H1 (cell line): ENCODE measurements around the gene MYH9. TPM values are rescaled to one million over a fixed set of nuclear protein-coding genes. Genes with fewer than 3 reads are reported as not detected.

Experiments
- CTCF ChIA-PET: fragments of 300-600 bp; sonication (Branson Sonifier 250); formaldehyde crosslinking; loops from one replicate; lab custom pipeline; 2021; ENCODE audit not compliant: partially characterized antibody; lab: Charles Lee
- POLR2A ChIA-PET: fragments of 300-600 bp; sonication (Branson Sonifier 250); formaldehyde crosslinking; loops from one replicate; lab custom pipeline; 2021; ENCODE audit warnings: inconsistent platforms; ENCODE audit not compliant: partially characterized antibody; lab: Charles Lee
- DNase-seq, 2 experiments: peaks; one replicate each; pipeline versions ENCODE4 v3.0.0 to v3.0.0-alpha.2; 2010 to 2022; ENCODE audit warnings: low spot score in 2 of 2, low read depth in 1 of 2, mixed read lengths in 1 of 2
- FAIRE-seq: peaks from 2 replicates; lab custom pipeline; 2011; peaks lifted over from hg19 to GRCh38; lab: Jason Lieb, UNC
- H2AFZ ChIP-seq: 2 replicates; pipeline ENCODE4 v1.8.1; 2012; ENCODE audit warnings: low read length, inconsistent platforms
- H2AK5ac ChIP-seq: 2 replicates; pipeline ENCODE4 v1.6.1; 2013; ENCODE audit warnings: low read depth, low read length
- H2BK120ac ChIP-seq: replicated peaks from 2 replicates; pipeline ENCODE3; 2013; ENCODE audit warnings: low read depth, low read length, inconsistent platforms
- H2BK12ac ChIP-seq: 2 replicates; pipeline ENCODE4 v1.6.1; 2013; ENCODE audit warnings: low read depth, low read length
- H2BK15ac ChIP-seq: 2 replicates; pipeline ENCODE4 v1.6.1; 2013; ENCODE audit warnings: low read length
- H2BK20ac ChIP-seq: 2 replicates; pipeline ENCODE4 v1.6.1; 2013; ENCODE audit warnings: low read length
- H2BK5ac ChIP-seq: 2 replicates; pipeline ENCODE4 v1.6.1; 2013; ENCODE audit warnings: low read depth, low read length
- H3K14ac ChIP-seq: 2 replicates; pipeline ENCODE4 v1.6.1; 2013; ENCODE audit warnings: inconsistent platforms; ENCODE audit not compliant: insufficient read length
- H3K18ac ChIP-seq: 2 replicates; pipeline ENCODE4 v1.6.1; 2013; ENCODE audit warnings: low read length; ENCODE audit errors: extremely low read depth
- H3K23ac ChIP-seq: 2 replicates; pipeline ENCODE4 v1.6.1; 2013; ENCODE audit warnings: inconsistent platforms; ENCODE audit not compliant: insufficient read length
- H3K23me2 ChIP-seq: 2 replicates; pipeline ENCODE4 v1.6.1; 2013; ENCODE audit warnings: low read depth, low read length
- H3K27ac ChIP-seq: 2 replicates; pipeline ENCODE4 v1.6.1; 2011; ENCODE audit warnings: low read depth, low read length, inconsistent platforms
- H3K27me3 ChIP-seq, 4 experiments: replicated peaks in 1 of 4; 1 replicate in 1 of 4; 2 replicates in 3 of 4; pipeline versions ENCODE4 v1.6.1 to v1.8.1; 2011 to 2013; ENCODE audit warnings: low read length in 3 of 4, mild to moderate bottlenecking in 3 of 4, inconsistent platforms in 2 of 4, mixed read lengths in 2 of 4, moderate library complexity in 1 of 4; ENCODE audit not compliant: control insufficient read depth in 3 of 4, insufficient read depth in 3 of 4; ENCODE audit errors: extremely low read depth in 1 of 4
- H3K36me3 ChIP-seq, 4 experiments: 2 replicates each; pipeline versions ENCODE4 v1.6.1 to v1.8.1; 2011 to 2013; ENCODE audit warnings: mild to moderate bottlenecking in 4 of 4, low read length in 3 of 4, moderate library complexity in 2 of 4, control low read depth in 1 of 4, inconsistent platforms in 1 of 4; ENCODE audit not compliant: insufficient read depth in 4 of 4, control insufficient read depth in 2 of 4
- H3K4ac ChIP-seq: replicated peaks from 2 replicates; pipeline ENCODE3; 2013; ENCODE audit warnings: low read length, low read depth, mixed read lengths, inconsistent platforms; ENCODE audit not compliant: insufficient read length
- H3K4me1 ChIP-seq, 4 experiments: replicated peaks in 1 of 4; 1 replicate in 1 of 4; 2 replicates in 3 of 4; pipeline versions ENCODE4 v1.6.1 to v1.8.1; 2011 to 2013; ENCODE audit warnings: low read length in 3 of 4, inconsistent platforms in 2 of 4, mixed read lengths in 1 of 4; ENCODE audit not compliant: insufficient read depth in 4 of 4, control insufficient read depth in 3 of 4
- H3K4me2 ChIP-seq, 2 experiments: 2 replicates each; pipeline versions ENCODE4 v1.6.1 to v1.8.1; 2011 to 2013; ENCODE audit warnings: low read depth in 2 of 2, low read length in 2 of 2, control low read depth in 1 of 2, inconsistent platforms in 1 of 2, mild to moderate bottlenecking in 1 of 2; ENCODE audit not compliant: insufficient read depth in 1 of 2
- H3K4me3 ChIP-seq, 4 experiments: fragments of 200-600, 300-600 bp in 1 of 4; sonication (generic), shearing (Covaris generic), sonication (Bioruptor Twin) in 1 of 4; 2 replicates each; pipeline versions ENCODE4 v1.5.1 to v1.8.1; 2011 to 2016; ENCODE audit warnings: low read length in 4 of 4, low read depth in 3 of 4, control low read depth in 2 of 4, inconsistent platforms in 2 of 4, mild to moderate bottlenecking in 2 of 4, mixed read lengths in 1 of 4, moderate library complexity in 1 of 4; ENCODE audit not compliant: insufficient read depth in 2 of 4; ENCODE audit errors: extremely low read depth in 1 of 4
- H3K56ac ChIP-seq: replicated peaks from 2 replicates; pipeline ENCODE3; 2013; ENCODE audit warnings: low read depth, mild to moderate bottlenecking, mixed read lengths, low read length, inconsistent platforms; ENCODE audit not compliant: insufficient read length
- H3K79me1 ChIP-seq: 2 replicates; pipeline ENCODE4 v1.6.1; 2013; ENCODE audit warnings: low read depth, low read length, control low read depth
- H3K79me2 ChIP-seq, 2 experiments: 2 replicates each; pipeline versions ENCODE4 v1.6.1 to v1.8.1; 2012 to 2013; ENCODE audit warnings: low read length in 2 of 2, mild to moderate bottlenecking in 2 of 2, inconsistent platforms in 1 of 2; ENCODE audit not compliant: insufficient read depth in 2 of 2, control insufficient read depth in 1 of 2
- H3K9ac ChIP-seq, 4 experiments: replicated peaks in 1 of 4; 1 replicate in 1 of 4; 2 replicates in 3 of 4; pipeline versions ENCODE4 v1.6.1 to v1.8.1; 2011 to 2013; ENCODE audit warnings: low read depth in 3 of 4, low read length in 3 of 4, control low read depth in 2 of 4, mild to moderate bottlenecking in 2 of 4, moderate library complexity in 2 of 4, inconsistent platforms in 1 of 4; ENCODE audit errors: extremely low read depth in 1 of 4
- H3K9me3 ChIP-seq, 2 experiments: 2 replicates each; pipeline versions ENCODE4 v1.6.1 to v1.8.1; 2012 to 2013; ENCODE audit warnings: mild to moderate bottlenecking in 2 of 2, moderate library complexity in 2 of 2, control low read depth in 1 of 2, inconsistent platforms in 1 of 2, low read depth in 1 of 2, low read length in 1 of 2, mixed read lengths in 1 of 2; ENCODE audit not compliant: insufficient read depth in 2 of 2
- H4K20me1 ChIP-seq, 2 experiments: replicated peaks in 1 of 2; 2 replicates each; pipeline versions ENCODE3 to v1.8.1; 2011 to 2013; ENCODE audit warnings: inconsistent platforms in 2 of 2, low read length in 2 of 2, mild to moderate bottlenecking in 1 of 2; ENCODE audit not compliant: insufficient read depth in 2 of 2, control insufficient read depth in 1 of 2
- H4K5ac ChIP-seq: 2 replicates; pipeline ENCODE4 v1.6.1; 2013; ENCODE audit warnings: low read length, low read depth, mixed read lengths, inconsistent platforms; ENCODE audit not compliant: insufficient read length
- H4K8ac ChIP-seq: 2 replicates; pipeline ENCODE4 v1.8.0; 2013; ENCODE audit warnings: mild to moderate bottlenecking, moderate library complexity, low read length, inconsistent platforms; ENCODE audit not compliant: insufficient read depth; ENCODE audit errors: extremely low read depth
- H4K91ac ChIP-seq: replicated peaks from 2 replicates; pipeline ENCODE3; 2013; ENCODE audit warnings: low read length, mixed read lengths, inconsistent platforms; ENCODE audit not compliant: insufficient read length
- BRCA1 ChIP-seq: IDR thresholded peaks from 2 replicates; pipeline ENCODE4 v1.6.1; 2012; ENCODE audit warnings: low read depth, low read length, improper control_type of control experiment
- CTCF ChIP-seq, 3 experiments: IDR thresholded peaks; 1 replicate in 2 of 3; 2 replicates in 1 of 3; pipeline versions ENCODE4 v1.5.1 to v1.6.1; 2011; ENCODE audit warnings: low read length in 3 of 3, mild to moderate bottlenecking in 3 of 3, inconsistent platforms in 2 of 3, low read depth in 1 of 3, moderate library complexity in 1 of 3; ENCODE audit not compliant: insufficient read depth in 1 of 3; ENCODE audit errors: control extremely low read depth in 1 of 3
- MAX ChIP-seq: IDR thresholded peaks from 2 replicates; pipeline ENCODE4 v1.6.1; 2012; ENCODE audit warnings: inconsistent platforms
- PHF8 ChIP-seq: fragments of 200-600 bp; sonication (generic); conservative IDR thresholded peaks from 2 replicates; pipeline ENCODE4 v1.7.1; 2012; ENCODE audit warnings: low read depth, mild to moderate bottlenecking, inconsistent platforms, low read length, moderate library complexity
- TCF12 ChIP-seq: IDR thresholded peaks from 2 replicates; pipeline ENCODE4 v1.6.1; 2011; ENCODE audit warnings: low read depth, mild to moderate bottlenecking, low read length
- WGBS, 2 experiments: shearing (Covaris generic) in 1 of 2; methylation state at CpG; one replicate each; pipeline versions ENCODE4 v1.1.6 to v1.1.7; 2013 to 2015; ENCODE audit warnings: low lambda C conversion rate in 2 of 2, mixed read lengths in 2 of 2, inconsistent platforms in 1 of 2, low coverage in 1 of 2, missing lambda C conversion rate in 1 of 2; ENCODE audit not compliant: insufficient replicate concordance in 2 of 2, insufficient coverage in 1 of 2, insufficient read length in 1 of 2; ENCODE audit errors: extremely low coverage in 1 of 2, missing lambda C conversion rate in 1 of 2; 5-methylcytosine and 5-hydroxymethylcytosine counted together
- polyA plus RNA-seq, 7 experiments: library from polyadenylated mRNA; depleted of rRNA in 3 of 7; stranded (reverse) in 5 of 7; unstranded in 2 of 7; fragments of >200 nt in 5 of 7; fragments of 200-250 nt in 2 of 7; gene quantifications; 1 replicate in 5 of 7; 2 replicates in 1 of 7; 4 replicates in 1 of 7; pipeline versions ENCODE4 v1.2.1 to v1.2.3, GENCODE V29; 2011 to 2013; ENCODE audit warnings: missing spikeins in 2 of 7, mixed read lengths in 2 of 7
- total RNA-seq: library from RNA; stranded (reverse); fragmentation: NEBNext Ultra II Directional; extraction: Animal tissue kit (Norgen Biotek cat#: 25700); gene quantifications from 2 replicates; pipeline ENCODE4 v1.2.1, GENCODE V29; 2021
- TF ChIP-seq, protein P1 (sequence below): IDR thresholded peaks from 2 replicates; pipeline ENCODE4 v1.6.1; 2011; ENCODE audit warnings: low read length, improper control_type of control experiment

The MYH9 gene
- total and polyA plus RNA-seq, 2 of the 8 experiments (the other 6 are each of a cell fraction or from before 2014, with no cell fraction given), result 24.9 to 322 TPM

GRCh38 chr22:36415415-36416168 is 27.8 kb upstream of the MYH9 start:
- H3K79me1 ChIP-seq, result no peaks in the 10 kb centered on the region
- no peak overlapping the region for H2BK20ac ChIP-seq
- H3K4me3 ChIP-seq, result no peak overlapping the region
- H2BK15ac ChIP-seq, result no peak overlapping the region
- H3K4me1 ChIP-seq, result peaks cover 0 to 10% (median 4%) of the 10 kb centered on the region in 4 experiments; a peak in 6 of 7 replicates
- no peak overlapping the region for H2AK5ac ChIP-seq
- no peaks in the 10 kb centered on the region for H3K36me3 ChIP-seq
- 0 out of 2 replicates have a peak overlapping the region, but pooled peaks have one; percentile 57 for H4K8ac ChIP-seq
- H3K9me3 ChIP-seq, result no peaks in the 10 kb centered on the region
- no peak overlapping the region for H3K27ac ChIP-seq
- DNase-seq (no peak), FAIRE-seq (no peak)
- no peak overlapping the region for H3K4me2 ChIP-seq
- WGBS, 2 experiments, result 87% methylated on average over 12 of the region's 12 CpGs; no CpG with 5 or more reads in 1 of the 2 experiments
- H2BK5ac ChIP-seq, result no peak overlapping the region
- ChIA-PET POLR2A (interaction anchor here (0.6 to 1.4 kb wide), 7 partner anchors 8 to 86 kb away, joined by 3 to 6 read pairs (median 3); partner anchors contain the start of genes MYH9 and TXN2), CTCF (interaction anchor here (1.2 to 1.3 kb wide), 3 partner anchors 17 to 82 kb away, joined by 4 read pairs; no protein-coding TSS in a partner anchor)
- no peak overlapping the region for H2AFZ ChIP-seq
- H3K79me2 ChIP-seq, result no peaks in the 10 kb centered on the region
- no peak overlapping the region for H2BK12ac ChIP-seq
- H3K14ac ChIP-seq, result no peak overlapping the region
- no peak overlapping the region for H3K56ac ChIP-seq
- H4K91ac ChIP-seq, result no peak overlapping the region
- no peaks in the 10 kb centered on the region for H3K27me3 ChIP-seq
- H3K18ac ChIP-seq, result no peak overlapping the region
- peaks cover 2% of the 10 kb centered on the region; the same call in 1 of the 2 replicates for H3K23me2 ChIP-seq
- H3K9ac ChIP-seq, result no peak overlapping the region
- H3K4ac ChIP-seq, result no peak overlapping the region
- H3K23ac ChIP-seq, result no peak overlapping the region
- H4K5ac ChIP-seq, result no peak overlapping the region
- TF ChIP-seq PHF8 (no peak), BRCA1 (no peak), TCF12 (no peak), CTCF (IDR thresholded peaks at IDR 0.05; ENCODE audit: control extremely low read depth in 1 of 3, insufficient read depth in 1 of 3, low read depth in 1 of 3, low read length in 3 of 3) (no peak), MAX (no peak)
- TF ChIP-seq, protein P1, sequence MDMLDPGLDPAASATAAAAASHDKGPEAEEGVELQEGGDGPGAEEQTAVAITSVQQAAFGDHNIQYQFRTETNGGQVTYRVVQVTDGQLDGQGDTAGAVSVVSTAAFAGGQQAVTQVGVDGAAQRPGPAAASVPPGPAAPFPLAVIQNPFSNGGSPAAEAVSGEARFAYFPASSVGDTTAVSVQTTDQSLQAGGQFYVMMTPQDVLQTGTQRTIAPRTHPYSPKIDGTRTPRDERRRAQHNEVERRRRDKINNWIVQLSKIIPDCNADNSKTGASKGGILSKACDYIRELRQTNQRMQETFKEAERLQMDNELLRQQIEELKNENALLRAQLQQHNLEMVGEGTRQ, result peak; percentile 48; the same call in 1 of the 2 replicates
- H2BK120ac ChIP-seq, result no peak overlapping the region
- no peaks in the 10 kb centered on the region for H4K20me1 ChIP-seq
